Pons (tissue), 1 donor: Measurements from ENCODE around the gene DENND4B.

Experiments used
- DNase-seq: peaks from one replicate; pipeline ENCODE4 v3.0.0-alpha.2; 2016; ENCODE audit warnings: low spot score

The DENND4B gene

DNA sequence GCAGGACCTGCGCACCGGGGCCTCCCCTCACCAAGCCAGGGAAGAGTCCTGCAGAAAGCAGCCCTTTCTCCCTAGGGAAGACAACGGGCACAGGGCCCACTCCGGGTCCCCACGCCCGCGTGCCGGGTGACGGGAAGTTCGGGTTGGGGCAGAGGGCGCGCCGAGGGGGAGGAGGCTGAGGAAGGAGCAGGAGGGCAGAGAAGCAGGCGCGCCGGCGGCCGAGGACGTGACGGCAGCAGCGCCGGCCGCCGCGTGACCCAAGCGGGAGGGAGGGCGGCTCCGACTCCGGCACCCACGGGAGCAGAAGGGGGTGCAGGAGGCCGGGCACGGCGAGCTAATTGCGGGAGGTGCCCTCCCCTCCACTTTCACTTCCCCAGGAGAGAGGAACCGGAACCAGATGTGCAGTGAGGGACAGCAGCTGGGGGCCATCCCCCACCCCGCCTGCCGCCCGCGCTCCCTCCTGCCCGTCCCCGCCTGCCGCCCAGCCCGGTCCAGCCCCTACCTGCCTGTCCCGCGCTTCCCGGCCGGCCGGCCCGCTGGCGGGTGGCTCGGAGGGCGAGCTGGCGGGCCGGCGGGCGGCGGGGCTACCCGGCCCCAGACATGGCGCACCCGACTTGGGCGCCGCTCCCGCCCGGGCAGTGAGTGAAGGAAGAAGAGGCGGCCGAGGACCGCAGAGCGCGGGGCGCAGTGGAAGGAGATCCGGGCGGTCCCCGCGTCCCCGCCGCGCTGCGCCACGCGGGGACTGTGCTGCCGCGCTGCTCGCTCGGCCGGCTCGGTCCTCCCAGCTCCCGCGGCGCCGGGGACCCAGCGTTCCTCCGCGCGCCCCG is 510 bp downstream of the DENND4B start:
- DNase-seq, result peak; percentile 77

DNA sequence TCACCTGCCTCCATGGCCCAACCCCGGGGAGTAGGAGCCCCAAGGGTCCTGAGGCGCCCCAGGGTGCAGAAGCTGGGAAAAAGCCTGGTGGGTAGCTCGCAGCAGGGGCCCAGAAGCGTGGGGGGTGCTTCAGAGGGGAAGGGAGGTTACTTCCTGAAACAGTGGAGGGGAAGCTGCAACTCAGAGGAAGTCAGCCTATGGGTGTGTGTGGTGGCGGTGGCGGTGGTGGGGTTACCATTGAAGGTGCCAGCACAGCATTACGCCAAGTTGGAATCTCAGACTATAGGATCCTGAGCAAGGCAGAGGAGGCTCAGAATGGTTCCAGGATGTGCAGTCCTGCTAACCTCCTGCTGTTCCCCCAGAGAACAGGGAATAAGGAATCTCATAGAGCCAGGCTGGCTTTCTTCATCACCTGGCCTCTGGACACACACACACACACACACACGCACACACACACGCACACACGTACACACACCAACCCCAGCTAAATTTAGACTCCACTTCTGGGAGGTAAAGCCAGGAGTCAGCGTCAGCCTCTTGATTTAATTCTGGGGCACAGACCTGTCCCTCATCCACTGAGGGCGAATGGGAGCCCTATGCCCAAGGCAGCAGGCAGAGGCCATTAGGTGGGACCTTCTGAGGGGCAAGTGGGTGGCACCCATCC is 1.3 kb downstream of the DENND4B start:
- peak; percentile 55 for DNase-seq

DNA sequence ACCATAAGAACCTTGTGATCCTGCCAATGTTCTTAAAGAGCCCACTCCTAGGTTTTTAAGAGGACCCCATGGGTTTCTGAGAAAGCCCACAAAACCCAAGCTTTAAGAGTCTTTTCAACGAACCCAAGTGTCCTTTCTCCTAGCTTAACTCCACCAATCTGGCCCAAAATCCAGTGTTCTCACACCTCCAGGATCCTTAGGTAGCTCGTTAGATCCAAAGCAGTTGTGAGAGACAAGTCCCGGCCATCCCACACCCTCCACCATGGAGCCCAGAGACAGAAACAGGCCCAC is 1.7 kb downstream of the DENND4B start:
- DNase-seq, result no peak

DNA sequence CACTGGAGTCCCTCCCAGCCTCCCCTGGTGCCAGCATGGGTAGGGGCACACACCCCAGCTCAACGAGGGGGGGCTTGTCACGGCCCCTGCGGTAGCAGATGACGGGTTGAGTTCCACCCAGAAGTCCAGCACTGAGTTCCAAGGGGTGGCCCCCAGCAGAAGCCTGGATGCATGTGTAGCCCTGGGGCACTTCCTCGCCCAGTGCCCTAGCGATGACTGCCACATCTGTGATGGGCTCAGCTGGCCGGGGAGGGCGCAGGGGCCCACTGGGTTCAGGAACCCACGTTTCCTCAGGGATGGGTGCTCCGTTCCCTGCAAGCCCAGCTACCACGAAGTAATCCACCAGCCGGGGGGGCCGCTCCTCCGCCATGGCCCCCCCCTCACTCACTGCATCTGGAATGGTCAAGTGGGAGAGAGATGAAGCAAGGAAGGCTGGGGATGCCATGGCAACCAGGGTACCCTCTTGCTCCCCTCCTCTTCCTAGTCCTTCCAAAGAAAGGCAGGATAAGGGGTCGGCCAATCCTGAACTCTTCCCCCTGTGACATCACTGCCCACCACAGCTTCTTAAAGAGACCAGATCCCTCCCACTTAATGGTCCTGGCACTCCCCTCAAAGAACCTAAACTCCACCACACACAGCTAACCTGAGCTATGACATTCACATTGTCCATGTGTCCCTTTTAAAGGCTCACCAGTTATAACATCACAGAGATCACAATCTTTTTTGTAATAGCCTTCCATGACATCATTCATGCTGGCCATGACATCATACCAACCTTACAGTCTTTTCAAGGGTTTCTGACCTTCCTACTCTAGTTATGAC is 2.3 kb downstream of the DENND4B start:
- DNase-seq, result no peak

DNA sequence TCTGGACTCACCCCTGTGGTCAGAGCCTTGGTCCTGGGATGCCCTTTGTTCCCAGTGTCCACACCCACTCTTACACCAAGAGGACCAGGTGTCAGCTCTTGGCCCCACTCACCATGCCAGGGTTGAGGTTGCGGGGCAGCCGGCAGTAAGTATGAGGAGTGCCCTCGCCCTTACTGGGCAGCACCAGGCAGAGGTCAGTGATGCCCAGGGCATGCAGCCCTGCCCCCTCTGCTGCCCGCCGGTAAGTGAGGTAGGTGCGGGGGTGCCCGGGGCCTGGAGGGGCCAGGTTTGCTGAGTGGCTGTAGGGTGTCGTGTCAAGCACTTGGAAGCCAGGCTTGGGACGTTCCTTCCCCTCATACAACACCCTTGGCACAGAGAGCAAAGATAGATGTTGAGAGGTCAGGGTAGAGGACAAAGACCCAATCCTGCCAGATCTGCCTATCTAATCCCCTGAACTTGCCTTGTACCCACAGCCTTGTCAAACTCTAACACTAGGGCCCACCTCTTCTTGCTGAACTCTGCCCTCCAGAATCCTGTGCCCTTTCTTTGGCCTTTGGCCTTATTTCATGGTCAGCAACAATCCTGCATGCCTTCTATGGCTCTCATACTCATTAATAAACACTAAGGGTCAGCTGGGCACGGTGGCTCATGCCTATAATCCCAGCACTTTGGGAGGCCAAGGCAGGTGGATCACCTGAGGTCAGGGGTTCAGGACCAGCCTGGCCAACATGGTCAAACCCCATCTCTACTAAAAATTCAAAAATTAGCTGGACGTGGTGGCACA is 3.6 kb downstream of the DENND4B start:
- DNase-seq, result no peak

DNA sequence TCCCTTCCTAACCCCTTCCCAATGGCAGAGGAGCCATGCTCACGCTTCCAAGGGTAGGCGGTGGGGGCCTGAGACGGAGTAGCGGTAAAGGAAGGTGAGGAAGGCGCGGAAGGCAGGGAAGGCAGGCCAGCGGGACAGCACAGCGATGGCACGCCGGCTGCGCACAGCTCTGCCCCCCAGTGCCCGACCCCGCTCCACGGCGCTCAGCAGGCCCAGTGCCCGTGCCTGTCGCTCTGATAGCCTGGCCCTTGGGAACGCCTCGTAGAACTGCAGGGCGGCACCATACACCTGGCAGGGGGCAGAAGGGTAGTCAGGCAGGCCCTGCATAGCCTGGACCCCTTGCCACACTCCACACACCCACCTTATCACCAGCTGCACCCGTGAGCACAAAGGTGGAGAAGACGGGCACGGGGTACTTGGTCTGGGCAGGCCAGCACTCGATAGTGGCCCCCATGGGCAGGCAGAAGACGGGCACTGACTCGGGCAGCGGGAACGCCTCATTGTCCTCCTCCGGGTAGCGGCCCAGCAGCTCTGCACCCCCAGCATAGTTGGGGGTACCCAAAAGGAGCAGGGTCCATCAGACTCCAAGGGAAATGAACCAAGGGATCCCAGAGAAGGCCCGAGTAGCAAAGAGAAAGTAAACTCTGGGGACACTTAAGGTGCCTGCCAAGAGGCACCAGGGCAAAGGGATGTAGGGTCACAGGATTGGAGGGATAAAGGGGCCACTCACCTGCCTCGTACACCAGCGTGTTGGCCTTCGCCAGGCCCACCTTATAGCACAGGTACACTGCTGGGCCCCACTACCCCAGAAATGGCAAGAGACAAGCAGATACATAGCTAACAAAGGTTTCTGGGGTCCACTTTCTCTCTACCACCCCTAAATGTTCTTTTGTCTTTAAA is 4.4 kb downstream of the DENND4B start:
- DNase-seq, result no peak

DNA sequence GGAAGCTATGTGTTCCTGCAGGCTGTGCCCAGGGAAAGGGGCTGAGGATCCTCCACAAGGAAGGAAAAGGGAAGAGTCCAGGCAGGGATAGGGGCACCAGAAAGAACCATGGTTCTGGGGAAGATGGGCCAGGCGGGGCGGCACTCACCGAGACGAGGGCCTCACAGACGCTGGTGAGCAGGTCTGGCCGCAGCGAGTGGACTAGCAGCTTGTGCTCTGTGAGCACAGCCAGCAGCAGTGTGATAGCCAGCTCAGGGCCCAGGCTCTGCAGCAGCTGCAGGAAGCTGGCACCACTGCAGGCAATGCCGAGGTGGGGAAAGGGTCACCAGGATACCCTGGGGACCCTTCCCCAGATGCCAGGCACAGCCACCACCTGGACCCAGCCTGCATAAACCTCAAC is 5.8 kb downstream of the DENND4B start:
- DNase-seq, result no peak

DNA sequence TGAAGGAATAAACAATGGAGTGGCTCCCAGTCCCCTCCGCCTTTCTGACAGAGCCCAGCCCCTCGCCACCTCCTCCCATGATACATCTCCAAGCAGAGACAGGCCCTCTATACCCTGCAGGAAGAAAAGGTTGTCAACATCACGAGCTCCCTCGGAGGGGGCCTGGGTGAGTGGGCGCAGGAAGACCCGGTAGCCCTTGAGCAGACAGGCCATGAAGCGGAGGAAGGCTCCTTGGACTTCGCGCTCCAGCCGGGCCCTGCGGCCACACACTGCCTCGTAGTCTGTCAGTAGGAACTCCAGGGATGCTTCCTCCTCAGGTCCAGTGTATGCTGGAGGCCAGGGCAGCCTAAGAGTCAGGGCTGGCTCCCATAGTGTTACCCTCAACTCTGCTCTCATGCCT is 7.0 kb downstream of the DENND4B start:
- DNase-seq, result no peak

DNA sequence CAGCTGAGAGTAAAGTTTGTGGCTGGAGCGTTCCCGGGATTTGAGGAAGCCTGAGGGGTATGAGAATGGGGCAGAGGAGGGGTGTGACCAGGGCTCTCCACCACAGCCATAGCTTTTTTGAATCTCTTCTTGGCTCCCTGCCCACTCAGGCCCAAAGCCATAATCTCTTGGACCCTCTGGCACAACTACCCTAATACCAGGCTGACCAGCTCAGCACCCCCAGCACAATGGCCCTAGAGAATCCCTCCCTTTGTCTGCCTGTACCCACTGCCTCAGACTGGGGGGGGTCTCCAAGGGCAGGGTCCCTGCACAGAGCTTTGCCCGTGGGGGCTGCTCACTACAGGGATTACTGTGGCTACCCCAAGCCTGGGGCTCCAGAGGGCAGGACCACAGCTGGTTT is 7.5 kb downstream of the DENND4B start:
- DNase-seq, result no peak

DNA sequence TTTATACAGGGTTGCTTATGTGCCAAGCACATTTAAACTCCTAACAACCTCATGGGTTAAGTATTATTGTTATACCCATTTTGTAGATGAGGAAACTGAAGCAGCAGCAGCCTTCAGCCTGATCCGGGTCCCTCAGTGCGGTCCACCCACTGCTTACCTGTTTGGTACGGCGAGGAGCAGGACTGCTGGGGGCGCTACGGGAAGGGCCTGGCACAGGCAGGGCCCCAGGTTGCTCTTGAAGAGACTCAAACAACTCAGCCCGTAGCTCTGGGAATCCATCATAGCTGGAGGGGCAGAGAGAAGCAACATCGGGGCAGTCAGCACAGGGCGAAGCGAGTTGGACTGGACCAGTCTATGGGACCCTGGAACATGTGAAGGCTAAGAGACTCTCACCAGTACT is 9.2 kb downstream of the DENND4B start:
- DNase-seq, result no peak

DNA sequence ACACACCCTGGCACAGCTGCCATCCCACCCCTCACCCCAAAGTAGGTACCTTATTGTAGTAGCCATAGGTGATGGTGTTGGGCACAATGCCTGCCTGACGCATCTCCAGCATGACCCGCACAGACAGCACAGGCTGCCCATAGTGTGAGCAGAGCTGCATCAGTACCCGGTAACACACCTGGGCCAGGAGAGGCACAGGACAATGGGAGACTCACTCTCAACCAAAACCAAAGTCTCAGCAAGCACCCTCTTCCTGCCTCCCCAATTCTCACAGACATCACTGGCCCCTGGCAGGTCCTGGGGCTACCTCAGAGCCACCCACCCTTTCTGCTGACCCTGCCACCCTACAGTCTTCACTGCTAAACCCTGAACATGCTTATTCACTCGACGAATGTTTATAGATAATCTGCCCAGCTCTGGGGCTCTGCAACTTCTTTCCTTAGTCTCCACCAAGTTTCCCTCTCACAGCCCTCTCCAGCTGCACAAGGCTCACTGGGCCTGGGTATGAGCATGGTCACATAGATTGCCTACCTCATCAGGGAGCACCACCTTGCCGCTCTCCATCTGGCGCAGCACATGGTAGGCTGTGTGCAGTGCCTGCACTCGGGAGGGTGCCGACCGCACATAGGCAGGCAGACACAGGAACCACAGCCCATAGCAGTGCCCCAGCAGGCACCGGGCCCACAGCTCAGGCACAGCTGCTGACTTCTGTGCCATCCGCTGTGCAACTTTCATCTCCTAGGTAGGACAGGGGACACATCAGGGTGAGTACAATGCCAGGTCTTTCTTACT is 10.3 kb downstream of the DENND4B start:
- no peak for DNase-seq

DNA sequence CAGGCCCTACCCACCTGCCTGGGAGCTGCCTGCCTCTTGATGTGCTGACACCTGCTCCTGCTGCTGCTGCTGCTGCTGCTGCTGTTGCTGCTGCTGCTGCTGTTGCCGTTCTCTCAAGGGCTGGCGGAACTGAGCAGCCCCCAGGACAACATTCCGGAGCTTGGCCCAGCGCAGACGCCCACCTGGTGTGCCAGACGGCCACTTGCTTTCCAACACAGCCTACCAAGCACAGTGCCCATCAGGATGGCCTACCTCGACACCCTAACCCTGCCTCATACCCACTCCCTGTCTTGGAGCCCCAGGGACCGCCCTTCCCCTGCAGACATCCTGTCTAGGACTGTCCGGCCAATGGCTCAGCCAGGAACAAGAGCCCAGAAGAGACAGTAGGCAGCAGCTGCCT is 11.8 kb downstream of the DENND4B start:
- no peak for DNase-seq

DNA sequence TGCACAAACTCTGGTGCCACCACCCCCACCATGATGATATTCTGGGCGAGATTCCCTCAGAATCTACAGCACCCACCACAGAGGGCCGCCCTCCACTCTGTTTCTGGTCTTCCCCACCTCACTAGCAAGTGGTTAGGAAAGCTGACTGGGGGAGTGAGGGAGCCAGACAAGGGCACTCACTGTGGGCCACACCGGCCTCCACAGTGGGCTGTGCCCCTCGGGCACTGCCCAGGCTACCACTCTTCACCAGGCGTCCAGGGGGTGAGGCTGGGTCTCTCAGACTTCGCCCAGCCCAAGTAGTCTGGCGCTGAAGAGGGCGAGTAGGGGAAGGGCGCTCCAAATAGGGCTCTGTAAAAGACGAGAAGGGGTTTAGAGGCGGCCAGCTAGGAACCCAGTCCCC is 12.6 kb downstream of the DENND4B start:
- no peak for DNase-seq

DNA sequence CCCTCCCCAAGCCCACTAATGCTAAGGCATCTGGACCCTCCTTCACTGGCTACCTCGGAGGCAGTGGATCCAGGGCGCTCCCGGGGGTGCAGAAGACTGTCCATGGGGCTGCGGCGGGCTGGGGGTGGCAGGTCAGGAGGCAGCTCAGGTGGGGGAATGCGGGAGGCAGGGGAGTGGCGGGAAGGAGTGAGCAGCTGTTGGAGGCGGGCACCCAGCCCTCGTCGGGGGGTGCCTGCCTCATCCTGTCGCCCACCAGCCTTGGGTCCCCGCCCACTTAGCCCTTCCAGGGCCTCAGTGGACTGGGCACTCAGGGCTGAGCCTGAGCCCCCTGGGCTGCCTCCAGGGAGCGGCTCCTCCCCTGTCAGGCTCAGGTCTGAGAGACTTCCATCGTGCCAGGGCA is 13.1 kb downstream of the DENND4B start:
- DNase-seq, result no peak

DNA sequence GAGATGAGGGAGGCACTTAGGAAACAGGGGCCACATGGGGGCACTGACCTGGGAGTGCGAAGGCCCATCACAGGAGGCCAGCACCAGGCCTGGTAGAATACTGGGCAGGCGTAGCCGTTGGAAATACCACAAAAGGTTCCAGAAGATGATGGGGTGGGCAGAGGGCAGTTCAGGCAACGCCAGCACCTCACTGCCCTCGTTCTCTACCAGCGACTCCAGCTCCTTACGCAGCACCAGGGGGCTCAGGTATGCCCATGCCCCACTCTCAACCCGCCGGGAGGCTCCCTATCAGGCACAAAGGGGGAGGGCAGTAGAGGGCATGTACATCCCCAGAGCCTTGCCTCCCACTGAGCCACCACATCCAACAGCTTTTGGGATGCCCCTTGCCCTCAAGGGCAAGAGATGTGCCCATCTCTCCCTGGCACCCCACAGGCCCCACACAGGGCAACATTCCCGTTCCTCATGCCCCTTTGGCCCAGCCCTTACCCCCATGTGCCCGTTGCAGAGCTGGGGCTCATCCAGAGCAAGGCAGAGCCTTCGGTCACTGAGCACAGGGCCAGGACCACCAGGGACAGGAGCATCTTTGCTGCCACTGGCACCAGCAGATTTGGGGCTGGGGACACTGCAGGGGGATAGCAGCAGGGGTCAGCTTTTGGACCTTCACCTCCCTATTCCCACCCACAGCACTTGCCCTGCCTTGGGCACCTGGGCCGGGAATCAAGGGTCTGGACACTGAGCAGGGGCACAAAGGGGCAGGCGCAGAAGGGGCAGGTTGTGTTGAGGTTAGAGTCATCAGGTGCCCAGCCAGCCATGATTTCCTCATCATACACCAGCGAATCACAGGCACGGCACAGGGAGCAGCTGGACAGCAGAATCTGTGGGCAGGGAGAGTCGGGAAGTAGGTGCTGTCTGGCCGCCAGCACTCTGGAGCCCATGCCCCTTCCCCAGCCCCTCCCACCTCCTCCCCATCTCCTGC is 14.1 kb downstream of the DENND4B start:
- DNase-seq, result no peak

DNA sequence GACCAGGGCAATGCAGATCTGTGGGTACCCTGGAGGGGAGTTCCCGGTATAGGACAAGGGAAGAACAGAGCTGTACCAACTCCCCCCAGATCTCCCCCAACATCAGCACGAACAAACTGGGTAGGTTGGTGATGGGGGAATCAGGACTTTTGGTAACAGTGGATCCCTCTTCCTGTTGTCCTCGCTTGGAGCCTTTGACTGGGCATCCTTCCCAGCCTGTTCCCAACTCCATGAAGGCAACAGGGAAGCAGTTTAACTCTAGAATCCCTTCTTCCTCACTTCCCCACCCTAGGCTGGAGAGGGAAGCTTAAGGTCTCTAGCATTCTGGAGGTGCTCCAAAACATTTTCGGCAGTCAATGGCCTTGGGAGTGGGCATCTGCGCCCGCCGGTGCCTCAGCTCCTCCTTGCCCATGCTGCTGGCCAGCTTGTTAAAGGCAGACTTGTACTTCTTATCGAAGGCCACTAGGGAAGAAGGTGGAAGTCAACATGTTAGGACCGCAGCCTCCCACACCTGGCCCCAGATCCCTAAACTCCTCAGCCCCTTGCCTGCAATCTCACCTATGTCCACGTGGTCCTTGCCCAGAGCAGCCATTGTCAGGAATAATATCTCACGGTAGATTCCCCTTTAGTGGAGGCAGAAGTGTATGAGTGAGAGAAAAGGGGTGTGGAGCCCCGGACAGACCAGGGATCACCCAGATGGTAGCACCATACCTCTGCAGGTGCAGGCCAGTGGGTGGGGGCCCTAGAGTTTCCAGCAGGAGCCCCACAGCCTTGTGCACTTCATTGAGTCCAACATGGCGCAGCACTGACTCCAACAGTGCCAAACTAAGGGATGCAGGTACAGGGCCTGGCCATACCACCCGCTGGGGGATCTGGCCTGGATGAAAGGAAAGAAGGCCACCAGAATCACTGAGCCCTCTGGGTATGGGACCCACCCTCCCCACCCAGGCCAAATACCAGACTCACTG is 16.3 kb downstream of the DENND4B start:
- DNase-seq, result peak; percentile 41

DNA sequence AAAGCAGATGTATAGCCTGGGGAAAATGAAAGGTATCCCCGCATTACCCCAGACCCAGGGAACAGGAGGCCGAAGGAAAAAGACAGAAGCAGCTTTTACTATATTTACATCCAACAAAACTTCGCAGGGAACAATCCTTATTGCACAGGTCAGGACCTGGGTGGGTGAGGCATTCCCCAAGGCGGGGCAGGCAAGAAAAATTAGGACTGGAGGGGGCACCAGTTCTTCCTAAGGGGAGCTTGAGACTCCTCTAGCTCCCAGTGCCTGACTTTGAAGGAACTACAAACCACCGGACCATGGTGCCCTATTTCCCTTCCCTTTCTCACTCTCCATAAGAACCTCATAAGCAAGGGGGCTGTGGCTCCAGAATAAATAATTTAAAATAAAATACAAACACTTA is 17.1 kb downstream of the DENND4B start:
- DNase-seq, result peak; percentile 23

DNA sequence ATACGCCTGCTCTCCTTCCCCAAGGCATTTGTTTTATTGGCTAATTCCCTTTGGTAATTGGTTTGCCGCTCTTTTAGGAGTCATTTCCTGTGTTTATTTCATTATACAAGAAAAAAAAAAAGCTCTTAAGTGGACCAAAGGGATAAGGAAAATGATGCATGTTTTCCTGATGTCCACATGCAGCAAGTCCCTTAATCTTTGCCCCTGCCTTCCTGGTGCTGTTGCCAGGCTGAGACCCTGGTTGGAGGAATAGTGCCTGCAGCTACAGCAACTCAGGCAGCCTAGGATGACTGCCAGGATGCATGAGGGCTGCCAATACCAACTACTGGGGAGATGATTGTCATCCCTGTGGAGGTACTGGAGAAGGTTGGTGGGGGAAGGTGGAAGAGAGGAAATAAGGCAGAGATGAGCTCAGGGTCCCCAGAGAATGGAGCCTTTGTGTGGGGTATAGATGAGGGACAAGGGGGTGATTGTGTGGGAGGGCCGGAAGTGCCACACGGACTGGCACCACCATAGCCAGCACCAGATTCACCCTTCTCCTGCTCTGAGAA is 17.7 kb downstream of the DENND4B start:
- DNase-seq, result peak; percentile 97
